Coronary artery (tissue), 2 donors: ENCODE measurements around the gene PCDH9.

Experiments
- DNase-seq: peaks from one replicate; pipeline ENCODE4 v3.0.0-alpha.2; 2017; ENCODE audit warnings: low spot score
- H3K27ac ChIP-seq, 2 donors: fragments of 200-600 bp; sonication (generic); one replicate each; pipeline ENCODE4 v1.5.1; 2016 to 2019
- H3K4me3 ChIP-seq: fragments of 200-600 bp; sonication (generic); 2 replicates; pipeline ENCODE4 v1.5.1; 2016; ENCODE audit warnings: mild to moderate bottlenecking, moderate library complexity
- CTCF ChIP-seq: fragments of 200-600 bp; sonication (generic); IDR thresholded peaks from one replicate; pipeline ENCODE4 v1.5.1; 2019; ENCODE audit warnings: antibody characterized with exemption

The PCDH9 gene

GRCh38 chr13:66807251-66807650, 422.9 kb downstream of the PCDH9 start:
- no peak for TF ChIP-seq CTCF
- Histone ChIP-seq H3K27ac (no peak overlapping the region), H3K4me3 (no peak overlapping the region)
- no peak for DNase-seq

GRCh38 chr13:66805657-66806056, 424.5 kb downstream of the PCDH9 start:
- no peak for TF ChIP-seq CTCF
- Histone ChIP-seq H3K27ac (no peak overlapping the region), H3K4me3 (no peak overlapping the region)
- no peak for DNase-seq

- DNase-seq, result no peak
- Histone ChIP-seq H3K27ac (no peak overlapping the region), H3K4me3 (no peak overlapping the region)
- TF ChIP-seq CTCF, result no peak
These were observed 426.2 kb downstream of the PCDH9 start for GRCh38 chr13:66803808-66804456.

GRCh38 chr13:66803013-66803807, 426.9 kb downstream of the PCDH9 start:
- DNase-seq, result no peak
- no peak for TF ChIP-seq CTCF
- H3K27ac ChIP-seq, result no peak overlapping the region
- no peak overlapping the region for H3K4me3 ChIP-seq

- no peak for DNase-seq
- Histone ChIP-seq H3K4me3 (no peak overlapping the region), H3K27ac (no peak overlapping the region)
- no peak for TF ChIP-seq CTCF
These were observed 434.5 kb downstream of the PCDH9 start for GRCh38 chr13:66795636-66796035.

- no peak overlapping the region for H3K4me3 ChIP-seq
- DNase-seq, result no peak
- H3K27ac ChIP-seq, result no peak overlapping the region
- TF ChIP-seq CTCF, result no peak
These were observed 435.6 kb downstream of the PCDH9 start for GRCh38 chr13:66794340-66795031.
